MM.1S (cell line): ENCODE data around the gene ZNF277.

Experiments used
- DNase-seq: peaks from one replicate; pipeline ENCODE4 v3.0.0-alpha.2; 2015
- H2AFZ ChIP-seq: fragments of 300-600 bp; sonication (generic); 2 replicates; pipeline ENCODE4 v1.6.0; 2016; ENCODE audit warnings: antibody characterized with exemption, low read length
- H3F3A ChIP-seq: fragments of 300-600 bp; sonication (generic); 2 replicates; pipeline ENCODE4 v1.6.1; 2016; ENCODE audit warnings: mild to moderate bottlenecking, antibody characterized with exemption, low read length, moderate library complexity, mixed read lengths; ENCODE audit not compliant: insufficient read depth
- H3K27ac ChIP-seq: fragments of 300-600 bp; sonication (generic); 2 replicates; pipeline ENCODE4 v1.5.1; 2016; ENCODE audit warnings: mild to moderate bottlenecking, low read length
- H3K27me3 ChIP-seq: fragments of 300-600 bp; sonication (generic); replicated peaks from 2 replicates; pipeline ENCODE4 v1.6.0; 2016; ENCODE audit warnings: low read length; ENCODE audit not compliant: insufficient read depth
- H3K36me3 ChIP-seq: fragments of 300-600 bp; sonication (generic); replicated peaks from 2 replicates; pipeline ENCODE4 v1.6.1; 2016; ENCODE audit warnings: mild to moderate bottlenecking, low read length, mixed read lengths; ENCODE audit not compliant: insufficient read depth
- H3K4me1 ChIP-seq: fragments of 300-600 bp; sonication (generic); 2 replicates; pipeline ENCODE4 v1.6.1; 2016; ENCODE audit warnings: low read length, mixed read lengths
- H3K4me2 ChIP-seq: fragments of 300-600 bp; sonication (generic); 2 replicates; pipeline ENCODE4 v1.6.0; 2016; ENCODE audit warnings: low read depth, low read length
- H3K4me3 ChIP-seq: fragments of 300-600 bp; sonication (generic); 2 replicates; pipeline ENCODE4 v1.5.1; 2016; ENCODE audit warnings: low read length, mixed read lengths
- H3K79me2 ChIP-seq: fragments of 300-600 bp; sonication (generic); 2 replicates; pipeline ENCODE4 v1.6.1; 2016; ENCODE audit warnings: mixed run types, low read length, mixed read lengths
- H3K9ac ChIP-seq: fragments of 300-600 bp; sonication (generic); 2 replicates; pipeline ENCODE4 v1.6.1; 2016; ENCODE audit warnings: low read length, mixed read lengths
- H3K9me2 ChIP-seq: fragments of 300-600 bp; sonication (generic); replicated peaks from 2 replicates; pipeline ENCODE4 v1.6.1; 2016; ENCODE audit warnings: mild to moderate bottlenecking, low read length, mixed read lengths; ENCODE audit not compliant: insufficient read depth
- H3K9me3 ChIP-seq: fragments of 300-600 bp; sonication (generic); replicated peaks from 2 replicates; pipeline ENCODE4 v1.6.1; 2016; ENCODE audit warnings: mild to moderate bottlenecking, low read length, mixed read lengths; ENCODE audit not compliant: insufficient read depth
- H4K20me1 ChIP-seq: fragments of 300-600 bp; sonication (generic); 2 replicates; pipeline ENCODE4 v1.6.1; 2016; ENCODE audit warnings: mild to moderate bottlenecking, low read length, moderate library complexity, mixed read lengths; ENCODE audit not compliant: insufficient read depth
- CTCF ChIP-seq: fragments of 300-600 bp; sonication (generic); IDR thresholded peaks from 2 replicates; pipeline ENCODE4 v1.5.1; 2016; ENCODE audit warnings: antibody characterized with exemption, low read length, mixed read lengths
- EZH2 ChIP-seq: fragments of 300-600 bp; sonication (generic); optimal IDR thresholded peaks from 2 replicates; pipeline ENCODE3; 2017; ENCODE audit warnings: low read depth, mild to moderate bottlenecking, antibody characterized with exemption, low read length, mixed read lengths
- EZH2phosphoT487 ChIP-seq: fragments of 300-600 bp; sonication (generic); IDR thresholded peaks from 2 replicates; pipeline ENCODE4 v1.6.1; 2018; ENCODE audit warnings: antibody characterized with exemption, low read length

The ZNF277 gene

GRCh38 chr7:112160130-112160770 lies 46.2 kb upstream of the ZNF277 start:
- Histone ChIP-seq H3K9me2 (no peaks in the 10 kb centered on the region), H3K9me3 (no peaks in the 10 kb centered on the region), H4K20me1 (0 out of 2 replicates have a peak, but pooled peaks cover 4% of the 10 kb centered on the region), H3K4me3 (no peak overlapping the region), H3K4me2 (no peak overlapping the region), H3K9ac (no peak overlapping the region), H3K27ac (no peak overlapping the region), H3K79me2 (peaks cover 87% of the 10 kb centered on the region), H3F3A (no peaks in the 10 kb centered on the region), H3K27me3 (no peaks in the 10 kb centered on the region), H3K36me3 (no peaks in the 10 kb centered on the region), H2AFZ (no peak overlapping the region), H3K4me1 (no peaks in the 10 kb centered on the region)
- TF ChIP-seq EZH2 = no peak
- no peak for DNase-seq

- no peaks in the 10 kb centered on the region for H3K36me3 ChIP-seq
- peaks cover 87% of the 10 kb centered on the region for H3K79me2 ChIP-seq
- H4K20me1 ChIP-seq = 0 out of 2 replicates have a peak, but pooled peaks cover 4% of the 10 kb centered on the region
- TF ChIP-seq EZH2 (no peak), CTCF (no peak), EZH2phosphoT487 (no peak)
- H3K9me2 ChIP-seq = no peaks in the 10 kb centered on the region
- H3K4me1 ChIP-seq = no peaks in the 10 kb centered on the region
- H3K27me3 ChIP-seq = no peaks in the 10 kb centered on the region
- H3K9ac ChIP-seq = no peak overlapping the region
- H3K4me2 ChIP-seq = no peak overlapping the region
- no peak overlapping the region for H3K4me3 ChIP-seq
- H3K27ac ChIP-seq = no peak overlapping the region
- no peak overlapping the region for H2AFZ ChIP-seq
- no peaks in the 10 kb centered on the region for H3K9me3 ChIP-seq
- no peak for DNase-seq
- no peaks in the 10 kb centered on the region for H3F3A ChIP-seq
Measured at GRCh38 chr7:112160771-112161150, 45.7 kb upstream of the ZNF277 start.

GRCh38 chr7:112161253-112162141 lies 45.0 kb upstream of the ZNF277 start:
- Histone ChIP-seq H3K36me3 (no peaks in the 10 kb centered on the region), H3K4me2 (no peak overlapping the region), H3K4me3 (no peak overlapping the region), H4K20me1 (0 out of 2 replicates have a peak, but pooled peaks cover 4% of the 10 kb centered on the region), H2AFZ (no peak overlapping the region), H3F3A (no peaks in the 10 kb centered on the region), H3K79me2 (peaks cover 88% of the 10 kb centered on the region), H3K9me3 (no peaks in the 10 kb centered on the region), H3K27ac (no peak overlapping the region), H3K27me3 (no peaks in the 10 kb centered on the region), H3K4me1 (no peaks in the 10 kb centered on the region), H3K9ac (no peak overlapping the region), H3K9me2 (no peaks in the 10 kb centered on the region)
- TF ChIP-seq EZH2 (no peak), EZH2phosphoT487 (no peak), CTCF (no peak)
- no peak for DNase-seq
